Dermis microvascular lymphatic vessel endothelial cell (primary cell): ENCODE measurements around the gene KLHL34. TPM values are rescaled to one million over a fixed set of nuclear protein-coding genes. Genes with fewer than 3 reads are reported as not detected.

Experiments used
- DNase-seq, 2 donors: peaks; one replicate each; pipeline versions ENCODE4 v3.0.0 to v3.0.0-alpha.2; 2010; ENCODE audit warnings: low read depth in 2 of 2
- total RNA-seq: library from RNA; depleted of rRNA; stranded (reverse); fragments of >200 nt; gene quantifications from 2 replicates; pipeline ENCODE4 v1.2.1, GENCODE V29; 2014

The KLHL34 gene
- total RNA-seq, 1 donor from 2014 or later, result not detected

DNA sequence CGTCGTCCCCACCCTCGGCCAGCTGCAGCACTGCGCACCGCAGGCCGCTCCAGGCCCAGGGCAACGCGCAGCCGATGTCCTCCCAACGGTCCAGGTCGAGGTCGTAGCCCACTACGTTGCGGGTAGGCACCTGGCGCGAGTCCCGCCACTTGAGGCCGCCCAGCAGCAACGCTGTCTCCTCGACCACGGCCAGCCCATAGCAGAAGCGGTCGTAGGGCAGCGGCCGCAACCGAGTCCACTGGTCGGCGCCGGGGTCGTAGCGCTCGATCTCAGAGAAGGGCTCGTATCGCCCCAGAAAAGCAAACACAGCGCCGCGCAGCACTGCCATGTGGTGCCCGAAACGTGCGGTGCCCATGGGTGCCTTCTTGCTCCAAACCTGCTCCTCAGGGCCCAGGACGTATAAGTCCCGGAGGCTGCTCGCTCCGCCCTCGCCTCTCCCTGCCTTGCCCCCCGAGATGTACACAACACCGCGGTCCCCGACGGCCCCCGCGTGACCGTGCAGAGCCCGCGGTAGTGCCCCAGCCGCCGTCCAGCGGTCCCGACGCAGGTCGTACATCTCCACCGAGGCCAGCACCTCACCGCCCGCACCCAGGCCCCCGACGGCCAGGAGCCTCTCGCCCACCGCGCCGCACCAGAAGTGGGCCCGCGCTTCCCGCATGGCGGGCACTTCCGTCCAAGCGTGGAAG, 2.1 kb downstream of the KLHL34 start:
- DNase-seq, result no peak

DNA sequence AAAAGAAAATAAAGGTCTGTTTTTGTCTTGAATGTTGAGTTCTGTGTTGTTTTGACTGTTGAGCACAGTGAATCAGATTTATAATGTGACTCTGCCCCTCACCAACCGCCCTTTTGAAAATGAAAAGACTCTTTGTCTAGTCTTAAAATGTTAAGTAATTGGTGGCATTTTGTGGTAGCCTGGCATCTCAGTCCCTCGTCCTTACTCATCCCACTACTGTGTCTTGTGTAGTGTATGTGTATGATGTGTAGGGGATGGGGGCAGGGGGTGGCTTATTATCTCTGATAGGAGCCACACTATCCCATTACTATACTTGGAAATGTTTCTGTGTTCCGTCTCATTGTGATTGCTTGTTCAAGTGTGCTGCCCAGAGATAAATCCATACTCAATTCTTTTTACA, 12.2 kb downstream of the KLHL34 start:
- DNase-seq, result no peak

DNA sequence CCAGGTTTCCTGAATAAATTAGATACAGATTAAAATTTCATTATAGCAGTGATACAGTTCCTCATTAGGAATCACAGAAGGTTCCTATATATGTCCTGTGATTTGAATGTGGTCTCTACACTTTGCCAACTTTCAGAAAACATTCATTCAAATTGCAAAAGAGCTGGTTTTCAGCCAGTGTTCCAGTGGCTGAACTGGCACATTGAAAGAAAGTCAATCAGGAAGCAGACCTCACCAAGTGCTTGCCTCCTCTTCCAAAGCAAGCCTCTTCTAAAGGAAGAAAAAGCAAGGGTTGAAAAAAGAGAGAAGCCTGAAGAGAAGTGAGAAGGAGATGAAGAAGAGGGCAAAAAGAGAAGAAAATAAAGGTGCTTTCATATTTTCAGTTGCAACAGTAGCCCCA, 12.7 kb downstream of the KLHL34 start:
- no peak for DNase-seq

DNA sequence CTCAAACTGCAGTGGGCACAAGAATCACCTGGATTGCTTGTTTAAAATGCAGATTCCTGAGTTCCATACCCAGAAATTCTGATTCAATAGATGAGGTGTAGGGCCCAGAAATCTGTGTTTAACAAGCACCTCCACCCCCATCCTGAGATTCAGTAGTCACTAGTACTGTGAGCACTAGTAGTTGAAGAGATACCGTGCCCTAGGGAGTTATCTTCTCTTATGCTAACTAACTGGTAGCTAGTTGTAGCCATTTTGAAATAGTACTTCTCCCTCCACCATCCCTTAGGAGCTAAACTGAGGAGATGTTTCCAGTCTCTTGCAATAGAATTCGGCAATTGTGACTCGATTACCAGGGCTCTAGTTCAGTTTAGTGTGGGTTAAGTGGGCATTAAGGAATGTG, 18.4 kb downstream of the KLHL34 start:
- DNase-seq, result no peak

- no peak for DNase-seq
Observed at GRCh38 chrX:21638311-21638710, 19.8 kb downstream of the KLHL34 start.

- DNase-seq, result no peak
Observed at GRCh38 chrX:21632027-21632426, 26.1 kb downstream of the KLHL34 start.

DNA sequence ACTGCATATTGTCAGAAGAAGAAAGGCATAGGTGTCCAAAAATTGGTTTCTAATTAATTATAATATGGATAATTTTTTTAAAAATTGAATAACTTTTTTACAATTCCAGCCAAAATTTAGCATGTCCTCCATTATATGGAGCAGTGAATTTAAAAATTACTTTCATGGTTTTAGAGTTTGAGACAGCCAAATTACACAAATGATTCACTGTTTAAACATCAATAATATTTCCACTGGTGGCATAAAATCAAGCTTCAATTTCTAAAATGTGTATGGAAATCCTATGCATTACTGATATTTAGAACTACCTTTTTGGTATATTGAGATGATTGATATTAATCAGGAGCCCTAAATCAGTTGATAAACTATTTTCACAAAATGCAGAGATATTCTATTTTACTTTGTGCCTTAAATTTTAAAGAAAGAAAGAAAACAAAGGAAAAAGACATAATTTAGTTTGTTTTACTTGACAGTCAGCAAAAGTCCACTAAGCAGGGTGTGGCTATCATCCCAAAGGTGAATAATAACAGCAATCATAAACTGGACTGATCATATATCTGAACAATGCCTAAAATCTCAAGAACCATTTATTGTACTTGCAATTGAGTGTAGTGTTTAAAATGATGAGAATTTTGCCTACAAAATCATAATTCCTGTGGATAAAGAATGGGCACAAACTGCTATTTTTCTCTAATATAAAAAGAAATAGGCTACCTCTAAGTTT, 34.2 kb downstream of the KLHL34 start:
- DNase-seq, result no peak

- no peak for DNase-seq
Observed at GRCh38 chrX:21620234-21620633, 37.9 kb downstream of the KLHL34 start.

GRCh38 chrX:21616386-21616785, 41.7 kb downstream of the KLHL34 start:
- DNase-seq, result no peak

GRCh38 chrX:21612154-21612553, 46.0 kb downstream of the KLHL34 start:
- DNase-seq, result peak in 1 of 2 donors; percentile 18

GRCh38 chrX:21610168-21610567, 48.0 kb downstream of the KLHL34 start:
- no peak for DNase-seq

- DNase-seq, result no peak
Observed at GRCh38 chrX:21606002-21606401, 52.1 kb downstream of the KLHL34 start.

Other genes starting within 250 kb of the KLHL34 start
- gene SMPX, start 99.8 kb upstream of the KLHL34 start, total RNA-seq, result not detected in 2 replicates
- gene MBTPS2, start 181.3 kb upstream of the KLHL34 start, total RNA-seq, result 3.9 and 5.4 TPM in 2 replicates
- gene YY2, start 197.7 kb upstream of the KLHL34 start, total RNA-seq, result 0.90 and 1.0 TPM in 2 replicates